GM23248 (cell line): ENCODE data around the gene RASGRP2. TPM values are rescaled to one million over a fixed set of nuclear protein-coding genes. Genes with fewer than 3 reads are reported as not detected.

Experiments
- DNase-seq: peaks from one replicate; pipeline ENCODE4 v3.0.0-alpha.2; 2015
- H2AFZ ChIP-seq: fragments of 200-600 bp; sonication (generic); 2 replicates; pipeline ENCODE4 v1.6.1; 2016; ENCODE audit warnings: antibody characterized with exemption
- H3F3A ChIP-seq: fragments of 200-600 bp; sonication (generic); 2 replicates; pipeline ENCODE4 v1.6.1; 2016; ENCODE audit warnings: mild to moderate bottlenecking, antibody characterized with exemption, mixed run types; ENCODE audit not compliant: insufficient read depth
- H3K27ac ChIP-seq: fragments of 200-600 bp; sonication (generic); 2 replicates; pipeline ENCODE4 v1.5.1; 2016; ENCODE audit warnings: mild to moderate bottlenecking
- H3K27me3 ChIP-seq: fragments of 200-600 bp; sonication (generic); replicated peaks from 2 replicates; pipeline ENCODE4 v1.6.1; 2016; ENCODE audit warnings: mild to moderate bottlenecking; ENCODE audit not compliant: insufficient read depth
- H3K36me3 ChIP-seq: fragments of 200-600 bp; sonication (generic); 2 replicates; pipeline ENCODE4 v1.6.1; 2016; ENCODE audit warnings: low read depth, mild to moderate bottlenecking
- H3K4me1 ChIP-seq: fragments of 200-600 bp; sonication (generic); 2 replicates; pipeline ENCODE4 v1.6.1; 2016; ENCODE audit warnings: mild to moderate bottlenecking; ENCODE audit not compliant: insufficient read depth
- H3K4me2 ChIP-seq: fragments of 200-600 bp; sonication (generic); one replicate; pipeline ENCODE4 v1.6.1; 2016; ENCODE audit warnings: mild to moderate bottlenecking; ENCODE audit not compliant: unreplicated experiment
- H3K4me3 ChIP-seq: fragments of 200-600 bp; sonication (generic); 2 replicates; pipeline ENCODE4 v1.5.1; 2016; ENCODE audit warnings: mild to moderate bottlenecking
- H3K79me2 ChIP-seq: fragments of 200-600 bp; sonication (generic); 2 replicates; pipeline ENCODE4 v1.6.1; 2016; ENCODE audit warnings: mild to moderate bottlenecking; ENCODE audit not compliant: insufficient read depth
- H3K9ac ChIP-seq: fragments of 200-600 bp; sonication (generic); 2 replicates; pipeline ENCODE4 v1.6.1; 2016; ENCODE audit warnings: mild to moderate bottlenecking
- H3K9me2 ChIP-seq: fragments of 200-600 bp; sonication (generic); 2 replicates; pipeline ENCODE4 v1.6.1; 2016; ENCODE audit warnings: mixed run types, mild to moderate bottlenecking, moderate library complexity; ENCODE audit not compliant: insufficient read depth
- H3K9me3 ChIP-seq: fragments of 200-600 bp; sonication (generic); one replicate; pipeline ENCODE4 v1.6.1; 2017; ENCODE audit warnings: low read depth
- H4K20me1 ChIP-seq: fragments of 200-600 bp; sonication (generic); 2 replicates; pipeline ENCODE4 v1.6.0; 2016; ENCODE audit not compliant: insufficient read depth
- EZH2 ChIP-seq: fragments of 200-600 bp; sonication (generic); IDR thresholded peaks from 2 replicates; pipeline ENCODE4 v1.6.1; 2018; ENCODE audit warnings: antibody characterized with exemption, mild to moderate bottlenecking; ENCODE audit not compliant: insufficient read depth, poor library complexity, severe bottlenecking
- EZH2phosphoT487 ChIP-seq: fragments of 200-600 bp; sonication (generic); IDR thresholded peaks from 2 replicates; pipeline ENCODE4 v1.6.1; 2018; ENCODE audit warnings: antibody characterized with exemption, moderate library complexity, mild to moderate bottlenecking, low read depth; ENCODE audit not compliant: insufficient read depth
- WGBS, 2 experiments: methylation state at CpG; one replicate each; pipeline ENCODE4 v1.1.6; 2015 to 2017; ENCODE audit warnings: low lambda C conversion rate in 2 of 2, low coverage in 1 of 2; ENCODE audit errors: missing lambda C conversion rate in 2 of 2; 5-methylcytosine and 5-hydroxymethylcytosine counted together
- in situ Hi-C: fragments of 300-500 bp; cut with MboI; formaldehyde crosslinking; loops from 2 replicates; pipeline ENCODE4 v1.15.0; 2020
- polyA plus RNA-seq: library from polyadenylated mRNA; unstranded; fragments of >200 nt; fragmentation: Nextera tagmentation; extraction: Ambion mirVana; gene quantifications from 2 replicates; pipeline ENCODE4 v1.2.1, GENCODE V29; 2016
- total RNA-seq: library from RNA; depleted of rRNA; stranded (reverse); fragments of >200 nt; shearing (Covaris generic); gene quantifications from 2 replicates; pipeline ENCODE4 v1.2.3, GENCODE V29; 2014

The RASGRP2 gene
- total and polyA plus RNA-seq, 2 experiments from 2014 or later: 0.68 TPM; not detected in 1

DNA sequence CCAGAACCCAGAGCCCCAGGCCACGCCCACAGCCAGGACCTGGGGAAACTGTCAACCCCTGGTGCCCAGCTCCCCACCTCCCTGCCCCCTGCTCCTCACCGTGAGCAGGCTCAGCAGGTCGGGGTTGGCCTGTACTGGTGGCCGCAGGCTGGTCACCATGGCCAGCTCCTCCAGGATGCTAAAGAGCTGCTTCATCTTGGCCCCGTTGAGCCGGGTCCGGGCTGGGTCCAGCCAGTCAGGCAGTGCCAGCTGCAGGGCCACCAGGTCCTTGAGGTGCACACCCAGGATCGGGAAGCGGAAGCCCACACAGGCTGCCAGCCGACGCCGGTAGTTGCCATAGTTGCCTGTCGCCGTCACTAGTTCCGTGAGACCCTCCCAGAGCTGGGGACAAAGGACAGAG is 7.3 kb downstream of the RASGRP2 start:
- no peaks in the 10 kb centered on the region for H3K4me1 ChIP-seq
- H4K20me1 ChIP-seq: no peaks in the 10 kb centered on the region
- H3K9ac ChIP-seq: no peak overlapping the region
- no peak overlapping the region for H3K4me3 ChIP-seq
- no peak for DNase-seq
- in situ Hi-C loops: no loop called here
- H3K9me3 ChIP-seq: no peaks in the 10 kb centered on the region
- H3K4me2 ChIP-seq: no peak overlapping the region
- H3F3A ChIP-seq: no peaks in the 10 kb centered on the region
- H3K27ac ChIP-seq: no peak overlapping the region
- 77 to 87% methylated on average over 15 of the region's 15 CpGs for WGBS, 2 experiments
- H3K79me2 ChIP-seq: no peaks in the 10 kb centered on the region
- H3K27me3 ChIP-seq: peaks cover 29% of the 10 kb centered on the region; the same call in 1 of the 2 replicates
- TF ChIP-seq EZH2phosphoT487 (no peak), EZH2 (no peak)
- H2AFZ ChIP-seq: no peak overlapping the region
- no peaks in the 10 kb centered on the region for H3K36me3 ChIP-seq
- H3K9me2 ChIP-seq: no peaks in the 10 kb centered on the region

DNA sequence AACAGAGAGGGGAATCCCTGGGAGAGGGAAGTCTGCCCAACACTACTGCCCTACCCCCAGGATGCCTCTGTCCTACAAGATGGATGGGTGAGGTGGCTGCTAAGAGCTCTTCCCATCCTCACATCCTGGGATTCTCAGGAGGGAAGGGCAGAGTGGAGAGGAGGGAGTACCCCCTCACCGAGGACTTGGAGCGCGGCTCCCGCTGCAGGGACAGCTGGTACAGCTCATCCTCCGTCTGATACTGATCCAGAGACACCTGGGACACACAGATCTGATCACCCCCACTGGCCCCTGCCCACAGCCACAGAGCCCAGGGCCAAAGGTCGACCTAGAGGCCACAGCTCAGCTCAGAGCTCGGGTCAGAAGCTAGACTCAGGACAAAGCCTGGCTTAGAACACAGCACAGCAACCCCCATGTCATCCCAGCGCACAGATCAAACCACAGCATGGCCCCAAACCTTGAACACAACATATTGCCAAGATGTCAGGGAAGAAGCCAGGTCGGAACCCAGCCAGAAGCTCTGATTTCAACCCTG is 8.2 kb downstream of the RASGRP2 start:
- H3K36me3 ChIP-seq: no peaks in the 10 kb centered on the region
- H3K27ac ChIP-seq: no peak overlapping the region
- H3K4me3 ChIP-seq: no peak overlapping the region
- DNase-seq: no peak
- H3K9me3 ChIP-seq: no peaks in the 10 kb centered on the region
- no peaks in the 10 kb centered on the region for H3K9me2 ChIP-seq
- H3F3A ChIP-seq: no peaks in the 10 kb centered on the region
- 63 to 73% methylated on average over 9 of the region's 9 CpGs for WGBS, 2 experiments
- no peak overlapping the region for H2AFZ ChIP-seq
- no peaks in the 10 kb centered on the region for H4K20me1 ChIP-seq
- H3K4me1 ChIP-seq: no peaks in the 10 kb centered on the region
- no peak overlapping the region for H3K9ac ChIP-seq
- TF ChIP-seq EZH2 (no peak), EZH2phosphoT487 (no peak)
- H3K79me2 ChIP-seq: no peaks in the 10 kb centered on the region
- H3K4me2 ChIP-seq: no peak overlapping the region
- peaks cover 24% of the 10 kb centered on the region; the same call in 1 of the 2 replicates for H3K27me3 ChIP-seq
- in situ Hi-C loops: no loop called here

DNA sequence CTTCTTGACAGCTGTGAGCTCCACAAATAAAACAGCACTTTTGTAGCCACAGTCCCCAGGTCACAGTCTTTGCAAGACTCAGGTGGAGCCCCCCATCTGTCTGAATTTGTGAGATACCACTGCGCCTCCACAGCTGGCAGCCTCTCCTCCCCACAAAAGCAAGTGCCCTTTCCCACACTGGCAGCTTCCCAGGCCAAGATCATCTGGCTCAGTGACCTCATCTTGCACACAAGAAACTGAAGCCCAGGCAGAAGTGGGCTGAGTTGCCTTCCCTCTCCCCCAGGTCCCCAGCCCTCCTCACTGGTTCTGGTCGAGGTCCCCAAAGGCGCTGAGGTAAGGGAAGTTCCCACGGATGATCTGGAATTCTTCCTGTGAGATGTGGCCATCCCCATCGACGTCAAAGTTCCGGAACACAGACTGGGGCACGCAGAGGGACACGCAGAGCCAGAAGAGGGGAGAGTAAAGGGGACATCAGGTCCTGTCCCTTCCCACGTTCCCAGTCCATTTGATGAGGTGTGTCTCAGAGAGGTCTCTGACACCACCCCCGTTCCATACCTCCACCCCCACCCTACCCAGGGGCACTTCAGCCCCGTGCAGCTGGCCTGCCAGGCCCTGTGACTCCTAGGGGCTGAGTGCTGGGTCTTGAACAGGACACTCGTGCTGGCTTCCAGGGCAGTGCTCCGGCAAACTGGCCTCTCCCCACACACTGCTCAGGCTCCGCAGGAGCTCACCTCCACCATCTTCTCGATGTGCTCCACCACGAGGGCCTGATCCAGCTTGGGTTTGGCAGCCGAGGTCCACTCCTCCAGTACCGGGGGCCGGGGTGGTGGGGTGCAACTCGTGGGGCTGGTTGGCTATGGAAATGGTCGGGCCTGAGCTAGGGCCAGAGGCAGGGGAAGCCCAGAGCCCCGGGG is 8.9 kb downstream of the RASGRP2 start:
- H3K4me2 ChIP-seq: no peak overlapping the region
- DNase-seq: no peak
- H2AFZ ChIP-seq: no peak overlapping the region
- in situ Hi-C loops: no loop called here
- no peak overlapping the region for H3K27ac ChIP-seq
- WGBS, 2 experiments: 56 to 58% methylated on average over 19 to 23 of the region's 23 CpGs
- H4K20me1 ChIP-seq: no peaks in the 10 kb centered on the region
- H3K9me2 ChIP-seq: no peaks in the 10 kb centered on the region
- no peaks in the 10 kb centered on the region for H3F3A ChIP-seq
- H3K9ac ChIP-seq: no peak overlapping the region
- H3K79me2 ChIP-seq: no peaks in the 10 kb centered on the region
- TF ChIP-seq EZH2 (no peak), EZH2phosphoT487 (no peak)
- H3K9me3 ChIP-seq: no peaks in the 10 kb centered on the region
- no peaks in the 10 kb centered on the region for H3K4me1 ChIP-seq
- H3K36me3 ChIP-seq: no peaks in the 10 kb centered on the region
- H3K4me3 ChIP-seq: no peak overlapping the region
- peaks cover 23% of the 10 kb centered on the region; the same call in 1 of the 2 replicates for H3K27me3 ChIP-seq

- H3K79me2 ChIP-seq: no peaks in the 10 kb centered on the region
- no peak for TF ChIP-seq EZH2
- no peak for TF ChIP-seq EZH2phosphoT487
- no peaks in the 10 kb centered on the region for H3K9me2 ChIP-seq
- H3K9me3 ChIP-seq: no peaks in the 10 kb centered on the region
- no peaks in the 10 kb centered on the region for H3F3A ChIP-seq
- no peak overlapping the region for H3K27ac ChIP-seq
- H2AFZ ChIP-seq: no peak overlapping the region
- H3K27me3 ChIP-seq: peaks cover 8% of the 10 kb centered on the region; the same call in 1 of the 2 replicates
- no peak overlapping the region for H3K9ac ChIP-seq
- H3K36me3 ChIP-seq: no peaks in the 10 kb centered on the region
- in situ Hi-C loops: no loop called here
- H4K20me1 ChIP-seq: no peaks in the 10 kb centered on the region
- DNase-seq: no peak
- H3K4me1 ChIP-seq: no peaks in the 10 kb centered on the region
- no peak overlapping the region for H3K4me2 ChIP-seq
- H3K4me3 ChIP-seq: no peak overlapping the region
- WGBS, 2 experiments: 59 to 68% methylated on average over 3 of the region's 3 CpGs
Measured at GRCh38 chr11:64731601-64732000, 12.3 kb downstream of the RASGRP2 start.
